Lower lobe of right lung (tissue), 2 donors: ENCODE results near the gene LNP1. TPM values are rescaled to one million over a fixed set of nuclear protein-coding genes. Genes with fewer than 3 reads are reported as not detected.

ENCODE experiments used
- ATAC-seq, 2 donors: fragments of 200-7000 bp; cut with Tn5 transposase; one replicate each; pipeline ENCODE4 v1.9.1; 2020 to 2022; ENCODE audit warnings: mild to moderate bottlenecking in 2 of 2, moderate library complexity in 2 of 2
- DNase-seq: peaks from one replicate; pipeline ENCODE4 v3.0.0-alpha.2; 2020
- H3K27ac ChIP-seq: fragments of 200-600 bp; one replicate; pipeline ENCODE4 v1.8.0; 2022
- H3K27me3 ChIP-seq: fragments of 200-600 bp; one replicate; pipeline ENCODE4 v1.8.0; 2022; ENCODE audit warnings: low read depth
- H3K36me3 ChIP-seq: fragments of 200-600 bp; one replicate; pipeline ENCODE4 v1.8.0; 2022; ENCODE audit warnings: mild to moderate bottlenecking
- H3K4me1 ChIP-seq: fragments of 200-600 bp; one replicate; pipeline ENCODE4 v1.8.0; 2022
- H3K4me3 ChIP-seq: fragments of 200-600 bp; one replicate; pipeline ENCODE4 v1.8.0; 2022; ENCODE audit warnings: mild to moderate bottlenecking
- H3K9me3 ChIP-seq: fragments of 200-600 bp; one replicate; pipeline ENCODE4 v1.8.0; 2022
- CTCF ChIP-seq: fragments of 200-600 bp; IDR thresholded peaks from one replicate; pipeline ENCODE4 v1.8.0; 2022; ENCODE audit warnings: antibody characterized with exemption, mild to moderate bottlenecking
- intact Hi-C: fragments of 100-400 bp; cut with DNase I; formaldehyde crosslinking; loops from one replicate; pipeline ENCODE4 v1.11.0; 2022
- total RNA-seq: library from RNA; stranded (reverse); fragmentation: NEBNext Ultra II Directional; extraction: Animal tissue kit (Norgen Biotek cat#: 25700); gene quantifications from one replicate; pipeline ENCODE4 v1.2.1, GENCODE V29; 2021
- donor health status: DM: no; HTN: yes; CAD: no; lungs with severe emphysema.

LNP1 gene
- total RNA-seq, 1 donor from 2014 or later = 2.0 TPM

GRCh38 chr3:100386437-100387074 lies 14.8 kb upstream of the LNP1 start:
- DNase-seq = no peak
- peaks cover 46% of the 10 kb centered on the region for H3K36me3 ChIP-seq
- intact Hi-C loops = no loop called here
- no peak for TF ChIP-seq CTCF
- no peaks in the 10 kb centered on the region for H3K27me3 ChIP-seq
- no peaks in the 10 kb centered on the region for H3K4me1 ChIP-seq
- no peak overlapping the region for H3K4me3 ChIP-seq
- peak in 1 of 2 donors; percentile 51 for ATAC-seq
- peaks cover 12% of the 10 kb centered on the region for H3K9me3 ChIP-seq
- H3K27ac ChIP-seq = no peak overlapping the region

DNA sequence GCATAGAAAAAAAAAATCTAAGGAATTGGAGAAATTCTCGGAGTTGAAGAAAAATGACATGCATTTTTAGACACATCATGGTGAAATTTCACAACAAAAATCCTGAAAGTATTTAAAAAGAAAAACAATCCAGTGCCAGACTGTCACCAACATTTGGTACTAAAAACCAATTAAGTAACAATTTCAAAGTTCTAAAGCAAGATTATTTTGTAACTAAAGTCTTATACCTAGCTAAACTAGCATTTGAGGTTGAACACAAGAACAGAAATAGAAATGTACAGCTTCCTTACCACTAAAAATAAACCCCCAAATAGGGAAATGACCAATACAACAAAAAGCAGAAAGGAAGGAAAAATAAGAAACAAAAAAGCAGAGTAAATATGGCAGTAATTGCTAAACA lies 12.3 kb upstream of the LNP1 start:
- H3K27ac ChIP-seq = no peak overlapping the region
- intact Hi-C loops = no loop called here
- no peak for TF ChIP-seq CTCF
- no peaks in the 10 kb centered on the region for H3K27me3 ChIP-seq
- peaks cover 12% of the 10 kb centered on the region for H3K9me3 ChIP-seq
- no peak overlapping the region for H3K4me3 ChIP-seq
- H3K36me3 ChIP-seq = peaks cover 22% of the 10 kb centered on the region
- H3K4me1 ChIP-seq = no peaks in the 10 kb centered on the region
- DNase-seq (no peak), ATAC-seq (no peak)

GRCh38 chr3:100395679-100396431 lies 5.5 kb upstream of the LNP1 start:
- Histone ChIP-seq H3K4me3 (no peak overlapping the region), H3K27ac (no peak overlapping the region), H3K36me3 (no peaks in the 10 kb centered on the region), H3K27me3 (no peaks in the 10 kb centered on the region), H3K9me3 (no peaks in the 10 kb centered on the region), H3K4me1 (peaks cover 15% of the 10 kb centered on the region)
- intact Hi-C loops = no loop called here
- no peak for ATAC-seq
- no peak for DNase-seq
- no peak for TF ChIP-seq CTCF

DNA sequence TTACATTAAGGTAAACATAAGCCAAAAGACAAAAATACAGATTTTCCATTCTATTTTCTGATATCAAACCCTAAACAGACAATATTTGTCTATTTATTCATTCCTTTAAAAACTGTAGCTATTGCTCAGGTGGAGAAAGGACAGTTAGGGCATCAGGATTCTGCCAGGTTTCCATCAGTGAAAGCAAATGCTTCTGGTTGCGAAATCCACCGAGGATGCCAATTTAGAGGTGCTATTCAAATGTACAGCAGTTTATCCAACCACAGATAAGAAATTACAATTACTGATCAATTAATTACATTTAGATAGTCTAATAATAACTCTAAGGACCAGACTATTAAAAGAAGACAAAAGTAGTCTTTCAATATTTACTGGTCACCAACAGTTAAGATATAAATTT lies 4.4 kb upstream of the LNP1 start:
- Histone ChIP-seq H3K36me3 (no peaks in the 10 kb centered on the region), H3K27ac (no peak overlapping the region), H3K27me3 (no peaks in the 10 kb centered on the region), H3K4me1 (peaks cover 18% of the 10 kb centered on the region), H3K4me3 (no peak overlapping the region), H3K9me3 (no peaks in the 10 kb centered on the region)
- intact Hi-C loops = no loop called here
- no peak for TF ChIP-seq CTCF
- ATAC-seq = no peak
- no peak for DNase-seq

- Histone ChIP-seq H3K27me3 (no peaks in the 10 kb centered on the region), H3K27ac (no peak overlapping the region), H3K4me1 (peaks cover 40% of the 10 kb centered on the region), H3K9me3 (no peaks in the 10 kb centered on the region), H3K4me3 (peak overlapping the region; percentile 85), H3K36me3 (no peaks in the 10 kb centered on the region)
- DNase-seq (no peak), ATAC-seq (no peak)
- no peak for TF ChIP-seq CTCF
- intact Hi-C loops = no loop called here
Measured at GRCh38 chr3:100399341-100400071, 1.8 kb upstream of the LNP1 start.
